RKO (cell line): ENCODE results near the gene IL21.
A peak's percentile ranks its signal among the peaks of the same experiment; 100 is the strongest.
"Not testable (repeated sequence)": the region's sequence is repeated elsewhere in the genome, so short reads cannot be mapped to it uniquely, and the experiment has no call there.

Source experiments
- DNase-seq: peaks from one replicate; pipeline ENCODE4 v3.0.0-alpha.2; 2016; ENCODE audit warnings: low spot score

Gene IL21

DNA sequence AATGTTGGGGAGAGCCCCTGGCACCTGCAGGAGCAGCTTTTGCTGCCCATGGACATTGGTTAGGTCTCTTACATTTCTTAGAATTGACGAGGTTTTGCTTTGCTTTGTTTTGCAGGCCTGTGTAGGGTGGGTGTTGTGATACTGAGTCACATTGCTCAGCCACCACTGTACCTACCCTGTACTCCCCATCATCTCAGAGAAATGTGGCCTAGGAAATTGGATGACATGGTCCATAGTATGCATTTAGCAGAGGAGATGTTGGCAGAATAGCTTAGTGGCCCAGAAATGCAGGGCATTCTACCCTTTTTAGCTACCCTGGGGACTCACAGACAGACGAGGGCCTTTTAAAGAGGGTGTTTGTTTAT, 43.7 kb downstream of the IL21 start:
- DNase-seq: no peak

DNA sequence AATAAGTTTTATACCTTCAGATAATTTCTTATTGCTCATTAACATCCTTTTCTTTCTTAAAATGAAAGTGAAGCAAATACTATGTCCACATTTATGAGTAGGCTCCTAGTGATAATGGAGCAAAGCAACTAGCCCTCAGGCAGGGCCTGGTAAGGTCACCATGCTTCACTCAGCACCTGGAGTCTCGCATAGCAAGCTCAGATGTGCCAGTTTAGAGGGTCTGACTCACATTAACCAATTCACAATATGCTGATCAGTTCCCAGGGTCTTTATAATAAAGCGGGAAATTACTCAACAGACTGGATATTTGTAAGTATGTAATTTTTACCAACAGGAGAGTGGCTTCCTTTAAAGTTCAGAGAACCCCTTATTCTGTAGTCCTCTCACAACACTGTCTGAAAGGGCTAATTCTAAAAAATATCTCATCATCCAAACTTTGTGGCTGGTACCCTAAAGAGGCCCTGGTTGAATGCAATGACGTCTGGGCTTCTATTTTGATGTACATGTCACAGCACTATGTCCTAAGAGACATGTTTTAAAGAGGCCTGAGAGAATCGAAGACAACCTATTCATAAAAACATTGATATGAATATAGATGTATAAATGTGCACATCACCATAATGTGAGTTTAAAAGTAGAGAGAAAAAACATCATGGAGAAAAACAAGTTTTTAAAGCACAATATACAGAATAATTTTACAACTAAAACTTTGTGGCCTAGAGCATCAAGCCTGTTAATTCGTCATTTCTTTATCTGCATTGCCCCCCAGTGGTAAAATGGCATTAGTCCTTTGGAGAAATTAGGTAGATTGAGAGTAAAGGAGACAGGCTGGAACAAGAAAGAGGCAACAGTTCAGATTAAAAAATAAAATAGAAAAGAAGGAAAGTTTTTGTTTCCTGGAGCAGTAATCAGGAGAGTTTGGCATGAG, 44.3 kb downstream of the IL21 start:
- DNase-seq: peak; percentile 66

DNA sequence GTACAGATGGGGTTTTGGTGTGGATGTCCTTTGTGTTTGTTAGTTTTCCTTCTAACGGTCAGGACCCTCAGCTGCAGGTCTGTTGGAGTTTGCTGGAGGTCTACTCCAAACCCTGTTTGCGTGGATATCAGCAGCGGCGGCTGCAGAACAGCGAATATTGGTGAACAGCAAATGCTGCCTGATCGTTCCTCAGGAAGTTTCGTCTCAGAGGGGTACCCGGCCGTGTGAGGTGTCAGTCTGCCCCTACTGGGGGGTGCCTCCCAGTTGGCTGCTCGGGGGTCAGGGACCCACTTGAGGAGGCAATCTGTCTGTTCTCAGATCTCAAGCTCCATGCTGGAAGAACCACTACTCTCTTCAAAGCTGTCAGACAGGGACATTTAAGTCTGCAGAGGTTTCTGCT, 46.5 kb downstream of the IL21 start:
- not testable (repeated sequence) for DNase-seq

DNA sequence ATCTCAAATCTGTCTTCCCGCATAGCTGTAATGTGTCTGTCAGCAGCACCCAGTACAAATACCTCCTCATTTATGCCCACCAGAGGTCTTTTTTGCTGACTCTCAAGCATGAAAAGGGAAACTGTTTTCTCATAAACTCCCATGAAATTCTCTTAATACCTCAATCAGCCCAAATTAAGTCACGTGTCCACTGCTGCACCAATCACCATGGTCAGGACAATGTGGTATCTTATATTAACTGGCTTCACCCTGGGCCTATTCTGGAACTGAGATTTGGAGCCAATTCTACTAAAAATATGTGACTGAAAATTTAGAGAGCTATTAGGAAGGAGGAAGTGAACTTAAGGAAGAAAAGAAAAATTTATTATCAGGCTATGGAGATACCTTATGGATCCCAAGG, 58.4 kb downstream of the IL21 start:
- DNase-seq: no peak
